ENCODE results near the gene SLC29A4.
A peak's percentile ranks its signal among the peaks of the same experiment; 100 is the strongest.

Gene SLC29A4

GRCh38 chr7:5332579-5332978 lies 49.8 kb downstream of the SLC29A4 start:
- DNase-seq = no peak

- DNase-seq = no peak
These were observed 50.6 kb downstream of the SLC29A4 start for GRCh38 chr7:5333121-5334045.

GRCh38 chr7:5334671-5335070 lies 51.9 kb downstream of the SLC29A4 start:
- DNase-seq = no peak

- no peak for DNase-seq
These were observed 54.3 kb downstream of the SLC29A4 start for GRCh38 chr7:5337047-5337446.

GRCh38 chr7:5339955-5340354 lies 57.2 kb downstream of the SLC29A4 start:
- no peak for DNase-seq

GRCh38 chr7:5342631-5343030 lies 59.9 kb downstream of the SLC29A4 start:
- no peak for DNase-seq

- DNase-seq = no peak
These were observed 61.1 kb downstream of the SLC29A4 start for GRCh38 chr7:5343884-5344283.

- no peak for DNase-seq
These were observed 61.6 kb downstream of the SLC29A4 start for GRCh38 chr7:5344342-5344741.

GRCh38 chr7:5345171-5345570 lies 62.4 kb downstream of the SLC29A4 start:
- DNase-seq = no peak

- no peak for DNase-seq
These were observed 62.9 kb downstream of the SLC29A4 start for GRCh38 chr7:5345671-5346070.

- DNase-seq = no peak
These were observed 65.6 kb downstream of the SLC29A4 start for GRCh38 chr7:5348134-5349004.

GRCh38 chr7:5349005-5349380 lies 66.2 kb downstream of the SLC29A4 start:
- DNase-seq = no peak

GRCh38 chr7:5349437-5350173 lies 66.9 kb downstream of the SLC29A4 start:
- DNase-seq = no peak

GRCh38 chr7:5350174-5350463 lies 67.4 kb downstream of the SLC29A4 start:
- no peak for DNase-seq

- no peak for DNase-seq
These were observed 68.0 kb downstream of the SLC29A4 start for GRCh38 chr7:5350600-5351385.

GRCh38 chr7:5351507-5352265 lies 68.9 kb downstream of the SLC29A4 start:
- no peak for DNase-seq

GRCh38 chr7:5352440-5353010 lies 69.8 kb downstream of the SLC29A4 start:
- no peak for DNase-seq

- DNase-seq = peak; percentile 13
These were observed 71.9 kb downstream of the SLC29A4 start for GRCh38 chr7:5354460-5355232.
